SK-N-SH treated with all-trans-retinoic acid at 6 μM for 48 hours (cell line): ENCODE measurements around the gene SNX32.
A peak's percentile ranks its signal among the peaks of the same experiment; 100 is the strongest.

ENCODE experiments used
- ATAC-seq: fragments of 200-7000 bp; cut with Tn5 transposase; 3 replicates; pipeline ENCODE4 v1.9.1; 2020; ENCODE audit warnings: mild to moderate bottlenecking, moderate library complexity
- BACH2 ChIP-seq: fragments of 250-450 bp; sonication (Bioruptor Pico); IDR thresholded peaks from 2 replicates; pipeline ENCODE4 v1.9.0; 2021; ENCODE audit warnings: mild to moderate bottlenecking, borderline replicate concordance
- CSDC2 ChIP-seq: fragments of 250-450 bp; sonication (Bioruptor Pico); IDR thresholded peaks from 2 replicates; pipeline ENCODE4 v1.5.0; 2020; ENCODE audit warnings: mild to moderate bottlenecking, moderate library complexity
- CSRNP3 ChIP-seq: fragments of 250-450 bp; sonication (Bioruptor Pico); IDR thresholded peaks from 2 replicates; pipeline ENCODE4 v1.5.1; 2021; ENCODE audit warnings: mild to moderate bottlenecking, moderate library complexity
- ISL1 ChIP-seq: fragments of 250-450 bp; sonication (Bioruptor Pico); IDR thresholded peaks from 2 replicates; pipeline ENCODE4 v2.1.2; 2022; ENCODE audit warnings: mild to moderate bottlenecking, moderate library complexity
- OSR1 ChIP-seq: fragments of 250-450 bp; sonication (Bioruptor Pico); IDR thresholded peaks from 2 replicates; pipeline ENCODE4 v1.8.0; 2022; ENCODE audit warnings: moderate library complexity, mild to moderate bottlenecking, inconsistent platforms
- PPARA ChIP-seq: fragments of 250-450 bp; sonication (Bioruptor Pico); IDR thresholded peaks from 2 replicates; pipeline ENCODE4 v1.5.0; 2020; ENCODE audit warnings: mild to moderate bottlenecking, borderline replicate concordance
- RARB ChIP-seq: fragments of 250-450 bp; sonication (Bioruptor Pico); IDR thresholded peaks from 2 replicates; pipeline ENCODE4 v1.8.0; 2021; ENCODE audit warnings: mild to moderate bottlenecking, moderate library complexity
- SNAI2 ChIP-seq: fragments of 250-450 bp; sonication (Bioruptor Pico); IDR thresholded peaks from 2 replicates; pipeline ENCODE4 v1.5.0; 2020; ENCODE audit warnings: mild to moderate bottlenecking, moderate library complexity
- TCF4 ChIP-seq: fragments of 250-450 bp; sonication (Bioruptor Pico); IDR thresholded peaks from 2 replicates; pipeline ENCODE4 v1.8.0; 2021; ENCODE audit warnings: mild to moderate bottlenecking, moderate library complexity, borderline replicate concordance
- ZFP30 ChIP-seq: fragments of 450-650 bp; formaldehyde crosslinking; IDR thresholded peaks from 2 replicates; pipeline ENCODE4 v1.5.0; 2022; ENCODE audit warnings: mild to moderate bottlenecking, moderate library complexity
- ZNF70 ChIP-seq: fragments of 450-650 bp; formaldehyde crosslinking; IDR thresholded peaks from 2 replicates; pipeline ENCODE4 v1.5.0; 2020; ENCODE audit warnings: mild to moderate bottlenecking, moderate library complexity
- ZNF8 ChIP-seq: fragments of 450-650 bp; formaldehyde crosslinking; IDR thresholded peaks from 2 replicates; pipeline ENCODE4 v1.5.0; 2020; ENCODE audit warnings: mild to moderate bottlenecking, moderate library complexity
- TF ChIP-seq, protein P1 (sequence below): fragments of 250-450 bp; sonication (Bioruptor Pico); IDR thresholded peaks from 2 replicates; pipeline ENCODE4 v1.8.0; 2020; ENCODE audit warnings: mild to moderate bottlenecking, moderate library complexity, borderline replicate concordance
- TF ChIP-seq, protein P2 (sequence below): fragments of 250-450 bp; sonication (Bioruptor Pico); IDR thresholded peaks from 2 replicates; pipeline ENCODE4 v1.8.0; 2021; ENCODE audit warnings: low read depth, mild to moderate bottlenecking, moderate library complexity, borderline replicate concordance
- TF ChIP-seq, protein P3 (sequence below): fragments of 250-450 bp; sonication (Bioruptor Pico); IDR thresholded peaks from 2 replicates; pipeline ENCODE4 v1.5.0; 2020; ENCODE audit warnings: mild to moderate bottlenecking, moderate library complexity

SNX32 gene

DNA sequence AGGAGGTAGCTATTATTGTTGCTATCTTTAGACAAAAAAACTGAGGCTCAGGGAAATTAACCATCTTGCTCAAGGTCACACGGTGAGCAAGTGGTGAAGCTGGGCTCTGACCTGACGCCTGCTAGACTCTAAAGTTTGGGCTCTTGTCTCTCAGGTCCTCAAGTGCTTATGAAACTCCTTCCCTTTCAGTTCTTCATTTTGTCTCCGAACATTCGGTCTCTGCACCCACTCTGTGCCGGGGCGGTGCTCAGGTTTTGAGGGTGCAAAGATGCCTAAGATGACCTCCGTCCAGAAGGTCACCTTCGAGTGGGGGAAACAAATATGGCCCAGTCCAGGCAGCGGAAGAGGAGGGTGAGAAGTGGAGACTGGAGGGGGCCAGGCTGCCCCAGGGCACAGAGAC, 30.9 kb upstream of the SNX32 start:
- no peak for TF ChIP-seq BACH2 (CRISPR knock-in tag)
- TF ChIP-seq, protein P1, sequence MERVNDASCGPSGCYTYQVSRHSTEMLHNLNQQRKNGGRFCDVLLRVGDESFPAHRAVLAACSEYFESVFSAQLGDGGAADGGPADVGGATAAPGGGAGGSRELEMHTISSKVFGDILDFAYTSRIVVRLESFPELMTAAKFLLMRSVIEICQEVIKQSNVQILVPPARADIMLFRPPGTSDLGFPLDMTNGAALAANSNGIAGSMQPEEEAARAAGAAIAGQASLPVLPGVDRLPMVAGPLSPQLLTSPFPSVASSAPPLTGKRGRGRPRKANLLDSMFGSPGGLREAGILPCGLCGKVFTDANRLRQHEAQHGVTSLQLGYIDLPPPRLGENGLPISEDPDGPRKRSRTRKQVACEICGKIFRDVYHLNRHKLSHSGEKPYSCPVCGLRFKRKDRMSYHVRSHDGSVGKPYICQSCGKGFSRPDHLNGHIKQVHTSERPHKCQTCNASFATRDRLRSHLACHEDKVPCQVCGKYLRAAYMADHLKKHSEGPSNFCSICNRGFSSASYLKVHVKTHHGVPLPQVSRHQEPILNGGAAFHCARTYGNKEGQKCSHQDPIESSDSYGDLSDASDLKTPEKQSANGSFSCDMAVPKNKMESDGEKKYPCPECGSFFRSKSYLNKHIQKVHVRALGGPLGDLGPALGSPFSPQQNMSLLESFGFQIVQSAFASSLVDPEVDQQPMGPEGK = no peak
- no peak for TF ChIP-seq ZNF8
- TF ChIP-seq ZFP30 (CRISPR knock-in tag) = no peak
- no peak for TF ChIP-seq CSDC2 (CRISPR knock-in tag)
- TF ChIP-seq, protein P2, sequence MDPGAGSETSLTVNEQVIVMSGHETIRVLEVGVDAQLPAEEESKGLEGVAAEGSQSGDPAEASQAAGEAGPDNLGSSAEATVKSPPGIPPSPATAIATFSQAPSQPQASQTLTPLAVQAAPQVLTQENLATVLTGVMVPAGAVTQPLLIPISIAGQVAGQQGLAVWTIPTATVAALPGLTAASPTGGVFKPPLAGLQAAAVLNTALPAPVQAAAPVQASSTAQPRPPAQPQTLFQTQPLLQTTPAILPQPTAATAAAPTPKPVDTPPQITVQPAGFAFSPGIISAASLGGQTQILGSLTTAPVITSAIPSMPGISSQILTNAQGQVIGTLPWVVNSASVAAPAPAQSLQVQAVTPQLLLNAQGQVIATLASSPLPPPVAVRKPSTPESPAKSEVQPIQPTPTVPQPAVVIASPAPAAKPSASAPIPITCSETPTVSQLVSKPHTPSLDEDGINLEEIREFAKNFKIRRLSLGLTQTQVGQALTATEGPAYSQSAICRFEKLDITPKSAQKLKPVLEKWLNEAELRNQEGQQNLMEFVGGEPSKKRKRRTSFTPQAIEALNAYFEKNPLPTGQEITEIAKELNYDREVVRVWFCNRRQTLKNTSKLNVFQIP (CRISPR knock-in tag) = no peak
- no peak for TF ChIP-seq TCF4 (CRISPR knock-in tag)
- no peak for TF ChIP-seq CSRNP3
- TF ChIP-seq, protein P3, sequence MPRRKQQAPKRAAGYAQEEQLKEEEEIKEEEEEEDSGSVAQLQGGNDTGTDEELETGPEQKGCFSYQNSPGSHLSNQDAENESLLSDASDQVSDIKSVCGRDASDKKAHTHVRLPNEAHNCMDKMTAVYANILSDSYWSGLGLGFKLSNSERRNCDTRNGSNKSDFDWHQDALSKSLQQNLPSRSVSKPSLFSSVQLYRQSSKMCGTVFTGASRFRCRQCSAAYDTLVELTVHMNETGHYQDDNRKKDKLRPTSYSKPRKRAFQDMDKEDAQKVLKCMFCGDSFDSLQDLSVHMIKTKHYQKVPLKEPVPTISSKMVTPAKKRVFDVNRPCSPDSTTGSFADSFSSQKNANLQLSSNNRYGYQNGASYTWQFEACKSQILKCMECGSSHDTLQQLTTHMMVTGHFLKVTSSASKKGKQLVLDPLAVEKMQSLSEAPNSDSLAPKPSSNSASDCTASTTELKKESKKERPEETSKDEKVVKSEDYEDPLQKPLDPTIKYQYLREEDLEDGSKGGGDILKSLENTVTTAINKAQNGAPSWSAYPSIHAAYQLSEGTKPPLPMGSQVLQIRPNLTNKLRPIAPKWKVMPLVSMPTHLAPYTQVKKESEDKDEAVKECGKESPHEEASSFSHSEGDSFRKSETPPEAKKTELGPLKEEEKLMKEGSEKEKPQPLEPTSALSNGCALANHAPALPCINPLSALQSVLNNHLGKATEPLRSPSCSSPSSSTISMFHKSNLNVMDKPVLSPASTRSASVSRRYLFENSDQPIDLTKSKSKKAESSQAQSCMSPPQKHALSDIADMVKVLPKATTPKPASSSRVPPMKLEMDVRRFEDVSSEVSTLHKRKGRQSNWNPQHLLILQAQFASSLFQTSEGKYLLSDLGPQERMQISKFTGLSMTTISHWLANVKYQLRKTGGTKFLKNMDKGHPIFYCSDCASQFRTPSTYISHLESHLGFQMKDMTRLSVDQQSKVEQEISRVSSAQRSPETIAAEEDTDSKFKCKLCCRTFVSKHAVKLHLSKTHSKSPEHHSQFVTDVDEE = no peak
- TF ChIP-seq RARB (CRISPR knock-in tag) = no peak

GRCh38 chr11:65803797-65804492, 29.8 kb upstream of the SNX32 start:
- ATAC-seq = peak; percentile 20; the same call in 2 of the 3 replicates
- no peak for TF ChIP-seq TCF4 (CRISPR knock-in tag)
- TF ChIP-seq ZNF70 (CRISPR knock-in tag) = no peak
- TF ChIP-seq, protein P1 = no peak
- TF ChIP-seq, protein P2 (CRISPR knock-in tag) = no peak
- no peak for TF ChIP-seq SNAI2 (CRISPR knock-in tag)
- TF ChIP-seq PPARA (CRISPR knock-in tag) = no peak
- TF ChIP-seq ZNF8 = no peak
- no peak for TF ChIP-seq ZFP30 (CRISPR knock-in tag)
- no peak for TF ChIP-seq OSR1 (CRISPR knock-in tag)
- no peak for TF ChIP-seq RARB (CRISPR knock-in tag)
- TF ChIP-seq, protein P3 = no peak
- no peak for TF ChIP-seq ISL1 (CRISPR knock-in tag)

More for the DNA sequence above, 30.9 kb upstream of the SNX32 start:
- no peak for ATAC-seq
